ENCODE data around the gene TMEM37.

The TMEM37 gene

DNA sequence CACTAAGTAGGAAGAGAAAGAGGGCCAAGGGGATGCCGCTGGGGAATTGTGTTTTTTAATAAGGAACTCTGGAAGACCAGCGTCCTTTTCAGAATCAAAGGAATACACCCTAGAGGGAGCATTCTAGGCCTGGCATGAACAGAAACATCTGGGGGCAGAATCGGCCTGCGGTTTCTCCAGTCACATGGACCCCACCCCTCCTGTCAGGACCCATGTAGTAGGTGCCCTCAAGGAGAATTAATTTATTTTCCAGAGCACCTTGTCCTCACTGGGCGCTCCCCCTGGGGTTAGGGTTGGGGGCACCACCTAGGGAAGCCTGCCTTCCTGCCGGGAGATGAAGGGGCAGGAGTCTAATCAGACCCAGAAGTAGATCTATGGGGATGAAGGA lies 44.2 kb downstream of the TMEM37 start:
- no peaks in the 10 kb centered on the region for H3K9me3 ChIP-seq (ENCODE audit: low read length)
- H2AFZ ChIP-seq (ENCODE audit: low read depth, low read length) = no peak overlapping the region
- no peaks in the 10 kb centered on the region for H3K4me1 ChIP-seq (ENCODE audit: insufficient read depth, low read length)
- H3K36me3 ChIP-seq (ENCODE audit: insufficient read depth, low read length) = no peaks in the 10 kb centered on the region
- H3K4me3 ChIP-seq (ENCODE audit: low read length) = no peak overlapping the region
- peaks cover under 1% of the 10 kb centered on the region for H3K27me3 ChIP-seq (ENCODE audit: insufficient read depth, low read length)

DNA sequence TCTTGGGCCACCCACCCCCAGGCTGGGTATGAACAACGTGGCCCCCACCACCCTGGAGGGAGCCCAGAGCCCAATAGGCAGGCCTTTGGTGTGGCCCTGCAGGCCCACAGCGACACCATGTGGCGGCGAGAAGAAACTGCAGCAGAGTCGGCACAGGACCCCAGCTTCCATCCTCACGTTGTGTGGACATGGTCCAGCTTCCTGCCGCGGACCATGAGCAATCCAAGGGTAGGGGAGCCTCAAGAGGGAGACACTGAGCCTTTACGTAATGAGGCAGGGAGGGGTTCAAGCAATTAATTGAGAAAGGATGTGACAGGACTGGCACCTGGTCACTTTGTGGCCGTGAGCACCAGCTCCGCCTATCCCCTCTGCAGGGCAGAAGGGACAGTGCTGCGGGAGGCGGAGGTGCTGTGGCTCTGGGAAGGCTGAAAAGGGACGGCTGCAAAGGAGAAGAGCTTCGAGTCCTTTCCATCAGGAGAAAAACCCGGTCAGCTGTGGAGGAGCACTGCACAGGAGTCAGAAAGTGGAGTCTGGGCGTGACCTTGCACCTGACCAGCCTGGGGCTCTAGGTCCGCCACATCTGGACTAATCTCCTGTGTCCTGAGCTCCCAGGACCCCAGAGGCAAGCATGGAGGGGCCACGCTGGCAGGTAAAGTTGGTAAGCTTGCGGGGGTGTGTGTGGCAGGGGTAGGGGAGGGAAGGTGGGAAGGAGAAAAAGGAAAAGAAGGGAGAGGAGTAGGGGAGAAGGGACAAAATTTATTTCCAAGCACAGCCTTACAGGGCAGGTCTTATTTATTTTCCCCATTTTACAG lies 44.9 kb downstream of the TMEM37 start:
- Histone ChIP-seq H3K27me3 (ENCODE audit: insufficient read depth, low read length) (peaks cover 4% of the 10 kb centered on the region), H3K4me3 (ENCODE audit: low read length) (no peak overlapping the region), H3K9me3 (ENCODE audit: low read length) (no peaks in the 10 kb centered on the region), H2AFZ (ENCODE audit: low read depth, low read length) (no peak overlapping the region), H3K36me3 (ENCODE audit: insufficient read depth, low read length) (no peaks in the 10 kb centered on the region), H3K4me1 (ENCODE audit: insufficient read depth, low read length) (no peaks in the 10 kb centered on the region)

DNA sequence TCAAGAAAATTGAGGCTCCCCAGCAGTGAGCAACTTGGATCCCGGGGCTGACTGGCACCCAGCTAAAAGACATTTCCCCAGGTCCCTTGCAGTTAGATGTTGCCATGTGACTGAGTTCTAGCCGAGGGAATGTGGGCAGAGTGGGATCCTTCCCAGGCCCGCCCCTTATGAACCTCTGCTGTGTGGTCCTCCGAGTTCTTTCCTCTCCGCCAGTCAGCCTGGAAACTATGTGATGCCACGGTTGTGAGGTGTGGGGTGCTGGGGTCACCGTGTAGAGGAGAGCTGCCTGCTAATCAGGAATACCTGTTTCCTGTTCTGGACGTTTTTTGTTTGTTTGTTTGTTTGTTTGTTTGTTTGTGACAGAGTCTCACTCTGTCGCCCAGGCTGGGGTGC lies 45.5 kb downstream of the TMEM37 start:
- H3K27me3 ChIP-seq (ENCODE audit: insufficient read depth, low read length) = peaks cover 4% of the 10 kb centered on the region
- no peaks in the 10 kb centered on the region for H3K4me1 ChIP-seq (ENCODE audit: insufficient read depth, low read length)
- H3K4me3 ChIP-seq (ENCODE audit: low read length) = no peak overlapping the region
- H3K9me3 ChIP-seq (ENCODE audit: low read length) = no peaks in the 10 kb centered on the region
- no peaks in the 10 kb centered on the region for H3K36me3 ChIP-seq (ENCODE audit: insufficient read depth, low read length)
- no peak overlapping the region for H2AFZ ChIP-seq (ENCODE audit: low read depth, low read length)

DNA sequence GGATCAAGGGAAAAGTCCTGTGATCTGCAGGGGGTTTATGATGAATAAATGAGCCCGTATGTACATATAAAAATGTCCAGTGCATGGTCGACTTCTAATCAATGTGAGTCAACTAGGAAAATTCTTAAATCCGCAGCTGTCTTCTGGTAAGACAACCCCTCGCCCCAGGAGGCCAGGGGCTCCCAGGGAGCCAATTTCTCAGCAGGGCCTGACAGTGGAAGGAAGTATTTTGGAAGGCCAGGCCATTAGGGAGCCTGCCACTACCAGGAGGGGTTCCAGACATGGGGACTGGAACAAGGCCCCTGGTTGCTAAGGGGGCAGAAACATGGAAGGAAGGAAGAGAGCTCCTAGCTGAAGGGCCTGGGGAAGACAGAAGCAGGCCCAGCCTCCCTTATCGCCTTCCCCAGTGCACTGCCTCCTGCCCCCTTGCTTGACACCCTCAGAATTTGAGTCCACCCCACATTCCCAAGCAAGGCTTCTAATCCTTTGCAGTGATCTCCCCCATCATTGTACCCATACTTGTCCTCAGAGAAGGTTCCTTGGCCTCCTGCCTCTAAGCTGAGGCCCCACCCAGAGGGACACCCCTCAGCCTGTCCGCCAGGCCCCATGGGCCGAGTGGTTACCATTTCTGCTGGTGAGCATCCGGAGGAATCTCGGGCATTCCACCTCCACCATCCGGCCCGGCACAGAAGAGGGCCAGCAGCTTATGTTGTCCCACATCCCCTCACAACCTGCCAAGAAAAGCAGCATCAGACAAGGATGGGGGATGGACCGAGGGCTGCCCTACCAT lies 46.7 kb downstream of the TMEM37 start:
- Histone ChIP-seq H3K36me3 (ENCODE audit: insufficient read depth, low read length) (no peaks in the 10 kb centered on the region), H2AFZ (ENCODE audit: low read depth, low read length) (no peak overlapping the region), H3K4me3 (ENCODE audit: low read length) (no peak overlapping the region), H3K4me1 (ENCODE audit: insufficient read depth, low read length) (no peaks in the 10 kb centered on the region), H3K27me3 (ENCODE audit: insufficient read depth, low read length) (peaks cover 4% of the 10 kb centered on the region), H3K9me3 (ENCODE audit: low read length) (no peaks in the 10 kb centered on the region)

DNA sequence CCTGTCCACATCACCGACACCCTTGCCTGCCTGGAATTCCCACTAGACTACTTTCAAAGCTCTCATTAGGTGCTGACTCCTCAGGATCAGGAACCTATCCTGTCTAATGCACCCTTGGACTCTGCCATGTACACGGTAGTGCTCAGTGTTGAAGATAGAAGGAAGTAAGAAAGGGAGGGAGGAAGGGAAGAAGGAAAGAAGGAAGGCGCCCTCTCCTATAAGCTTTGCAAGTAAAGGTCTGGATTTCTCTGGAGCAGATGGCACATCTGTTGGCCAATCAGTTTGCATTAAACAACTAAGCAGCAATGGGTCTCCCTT lies 47.3 kb downstream of the TMEM37 start:
- Histone ChIP-seq H3K4me1 (ENCODE audit: insufficient read depth, low read length) (no peaks in the 10 kb centered on the region), H3K4me3 (ENCODE audit: low read length) (no peak overlapping the region), H3K9me3 (ENCODE audit: low read length) (no peaks in the 10 kb centered on the region), H2AFZ (ENCODE audit: low read depth, low read length) (no peak overlapping the region), H3K36me3 (ENCODE audit: insufficient read depth, low read length) (no peaks in the 10 kb centered on the region), H3K27me3 (ENCODE audit: insufficient read depth, low read length) (peaks cover 4% of the 10 kb centered on the region)

DNA sequence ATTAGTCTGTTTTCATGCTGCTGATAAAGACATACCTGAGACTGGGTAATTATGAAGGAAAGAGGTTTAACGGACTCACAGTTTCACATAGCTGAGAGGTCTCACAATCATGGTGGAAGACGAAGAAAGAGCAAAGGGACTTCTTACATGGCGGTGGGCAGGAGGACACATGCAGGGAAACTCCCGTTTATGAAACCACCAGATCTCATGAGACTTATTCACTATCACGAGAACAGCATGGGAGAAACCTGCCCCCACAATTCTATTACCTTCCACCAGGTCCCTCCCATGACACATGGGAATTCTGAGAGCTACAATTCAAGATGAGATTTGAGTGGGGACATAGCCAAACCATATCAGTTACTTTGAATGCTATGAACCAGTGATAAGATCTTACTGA lies 48.5 kb downstream of the TMEM37 start:
- H3K27me3 ChIP-seq (ENCODE audit: insufficient read depth, low read length) = peaks cover 4% of the 10 kb centered on the region

DNA sequence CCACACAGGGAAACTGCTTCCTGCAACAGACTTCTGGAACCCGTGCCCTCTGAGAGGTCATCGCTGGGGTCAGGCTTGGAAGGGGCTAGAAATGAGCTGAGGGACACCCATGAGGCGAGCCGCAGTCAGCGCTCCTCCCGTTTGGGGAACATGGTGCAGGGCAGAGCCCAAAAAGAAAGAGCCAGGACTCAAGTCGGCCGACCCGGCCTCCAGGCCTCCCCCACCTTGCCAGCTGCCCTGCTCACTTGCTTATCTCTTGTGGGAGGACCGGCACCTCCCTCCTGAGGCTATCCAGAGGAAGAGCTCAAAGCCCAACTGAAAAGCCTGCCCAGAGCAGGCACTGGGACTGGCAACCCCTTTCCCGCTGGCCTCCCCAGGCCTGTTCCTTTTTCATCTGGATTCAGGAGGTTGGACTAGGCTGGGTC lies 49.1 kb downstream of the TMEM37 start:
- peaks cover 4% of the 10 kb centered on the region for H3K27me3 ChIP-seq (ENCODE audit: insufficient read depth, low read length)
- H3K36me3 ChIP-seq (ENCODE audit: insufficient read depth, low read length) = no peaks in the 10 kb centered on the region
- no peaks in the 10 kb centered on the region for H3K9me3 ChIP-seq (ENCODE audit: low read length)
- no peak overlapping the region for H2AFZ ChIP-seq (ENCODE audit: low read depth, low read length)
- H3K4me3 ChIP-seq (ENCODE audit: low read length) = no peak overlapping the region
- no peaks in the 10 kb centered on the region for H3K4me1 ChIP-seq (ENCODE audit: insufficient read depth, low read length)

More for the DNA sequence above, 48.5 kb downstream of the TMEM37 start:
- Histone ChIP-seq H3K4me1 (ENCODE audit: insufficient read depth, low read length) (no peaks in the 10 kb centered on the region), H3K4me3 (ENCODE audit: low read length) (no peak overlapping the region), H3K36me3 (ENCODE audit: insufficient read depth, low read length) (no peaks in the 10 kb centered on the region), H3K9me3 (ENCODE audit: low read length) (no peaks in the 10 kb centered on the region), H2AFZ (ENCODE audit: low read depth, low read length) (no peak overlapping the region)

DNA sequence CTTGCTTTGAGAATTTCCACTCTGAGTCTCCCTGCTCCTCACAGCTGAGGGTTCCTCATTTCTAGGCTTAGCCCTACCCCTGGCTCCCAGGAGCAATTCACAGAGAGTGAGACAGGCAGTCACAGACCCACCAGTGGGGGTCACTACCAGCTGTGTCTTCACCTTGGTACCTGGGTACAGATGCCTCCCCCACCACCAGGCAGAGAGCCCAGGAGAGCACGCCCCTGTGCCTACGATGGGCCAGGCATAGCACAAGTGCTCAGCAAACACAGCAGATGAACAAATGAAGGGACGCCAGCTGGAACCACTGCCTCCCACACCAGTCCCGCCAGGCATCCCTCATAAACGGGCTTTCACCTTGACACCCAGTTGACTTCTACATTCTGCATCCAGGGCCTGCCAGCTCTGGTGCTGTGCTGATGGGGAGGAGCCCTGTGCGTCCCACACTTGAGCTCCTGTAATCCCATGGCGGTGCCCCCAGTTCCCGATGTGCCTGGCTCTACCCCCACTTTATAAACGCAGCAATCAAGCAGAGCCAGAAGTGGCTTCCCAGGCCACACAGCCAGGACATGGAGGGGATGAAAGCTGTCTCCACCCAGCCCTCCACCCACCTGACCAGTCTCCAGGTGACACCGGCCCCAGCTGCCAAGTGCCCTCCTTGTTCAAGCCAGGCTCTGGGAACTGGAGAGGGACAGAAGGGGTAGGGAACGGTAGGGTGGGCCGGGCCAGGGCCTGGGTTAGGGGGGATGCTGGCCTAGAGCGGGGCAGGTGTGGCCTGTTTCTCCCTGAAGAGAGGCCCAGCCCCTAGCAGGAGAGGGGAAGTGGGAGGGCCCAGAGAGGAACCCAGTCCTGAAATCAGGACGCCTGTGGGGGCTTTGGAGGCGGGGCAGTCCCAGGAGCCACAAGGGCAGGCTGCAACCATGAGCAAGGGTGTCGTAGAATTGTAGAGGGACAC lies 50.1 kb downstream of the TMEM37 start:
- Histone ChIP-seq H3K27me3 (ENCODE audit: insufficient read depth, low read length) (peaks cover 7% of the 10 kb centered on the region), H3K4me1 (ENCODE audit: insufficient read depth, low read length) (no peaks in the 10 kb centered on the region), H3K9me3 (ENCODE audit: low read length) (no peaks in the 10 kb centered on the region), H2AFZ (ENCODE audit: low read depth, low read length) (no peak overlapping the region), H3K36me3 (ENCODE audit: insufficient read depth, low read length) (no peaks in the 10 kb centered on the region), H3K4me3 (ENCODE audit: low read length) (no peak overlapping the region)

DNA sequence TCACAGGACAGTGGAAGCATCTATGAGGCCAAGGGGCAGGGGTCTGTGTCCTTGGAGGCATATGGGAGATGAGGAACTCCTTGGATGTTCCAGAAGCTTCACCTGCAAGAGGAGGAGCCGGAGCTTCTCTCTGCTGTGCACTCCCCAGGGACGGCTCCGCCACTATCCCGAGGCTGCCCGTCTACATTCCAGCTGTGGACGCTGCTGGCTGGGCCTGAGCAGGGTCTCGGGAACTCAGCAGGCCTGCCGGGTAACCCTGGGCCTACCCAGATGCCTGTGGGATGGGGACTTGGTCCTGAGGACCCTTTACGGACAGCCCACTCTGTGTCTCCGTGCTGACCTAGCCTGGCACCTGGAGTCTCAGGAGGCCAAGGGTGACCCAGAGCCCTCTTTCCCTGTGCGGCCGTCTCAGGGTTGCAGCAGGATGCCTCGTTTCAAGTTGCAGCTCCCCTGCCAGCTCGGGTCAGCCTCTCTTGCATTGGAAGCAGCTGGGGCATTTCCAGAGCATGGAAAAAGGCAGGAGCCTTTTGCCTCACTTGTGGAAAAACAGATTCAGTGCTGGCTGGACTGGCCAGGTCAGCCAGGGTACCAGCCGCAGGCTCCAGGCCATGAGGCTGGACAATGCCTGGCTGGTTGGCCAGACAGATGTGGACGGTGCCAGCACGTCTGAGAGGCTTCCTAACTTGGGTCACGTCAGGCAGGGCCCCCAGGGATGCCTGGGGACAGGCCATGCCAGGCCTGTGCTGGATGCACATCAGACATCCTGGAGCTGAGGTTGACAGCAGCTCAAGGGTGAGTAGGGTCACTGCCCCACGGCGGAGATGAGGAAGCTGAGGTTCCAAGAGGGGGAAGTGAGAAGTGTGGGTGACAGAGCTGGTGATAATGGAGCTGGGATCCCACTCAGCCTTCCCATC lies 51.1 kb downstream of the TMEM37 start:
- H3K4me1 ChIP-seq (ENCODE audit: insufficient read depth, low read length) = no peaks in the 10 kb centered on the region
- peaks cover 7% of the 10 kb centered on the region for H3K27me3 ChIP-seq (ENCODE audit: insufficient read depth, low read length)
- H3K36me3 ChIP-seq (ENCODE audit: insufficient read depth, low read length) = no peaks in the 10 kb centered on the region
- no peak overlapping the region for H2AFZ ChIP-seq (ENCODE audit: low read depth, low read length)
- no peak overlapping the region for H3K4me3 ChIP-seq (ENCODE audit: low read length)
- no peaks in the 10 kb centered on the region for H3K9me3 ChIP-seq (ENCODE audit: low read length)

DNA sequence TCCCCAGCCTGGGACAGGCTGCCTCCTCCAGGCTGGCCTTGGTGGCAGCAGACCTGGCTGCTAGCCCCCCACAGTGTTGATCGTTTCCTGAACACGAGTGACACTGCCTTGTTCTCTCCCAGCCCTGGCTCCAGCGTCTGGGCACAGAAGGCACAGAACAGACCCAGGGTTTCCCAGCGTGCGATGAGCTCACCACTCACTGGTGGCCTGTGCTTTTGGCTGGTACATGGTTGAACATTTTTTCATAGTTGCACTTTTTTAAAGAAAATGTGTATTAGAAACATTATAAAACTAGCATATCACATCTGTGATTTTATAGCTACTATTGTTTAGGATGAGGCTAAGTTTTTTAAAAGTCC lies 51.7 kb downstream of the TMEM37 start:
- H3K36me3 ChIP-seq (ENCODE audit: insufficient read depth, low read length) = no peaks in the 10 kb centered on the region
- peaks cover 7% of the 10 kb centered on the region for H3K27me3 ChIP-seq (ENCODE audit: insufficient read depth, low read length)
- H3K4me1 ChIP-seq (ENCODE audit: insufficient read depth, low read length) = no peaks in the 10 kb centered on the region
- H3K4me3 ChIP-seq (ENCODE audit: low read length) = no peak overlapping the region
- no peaks in the 10 kb centered on the region for H3K9me3 ChIP-seq (ENCODE audit: low read length)
- H2AFZ ChIP-seq (ENCODE audit: low read depth, low read length) = no peak overlapping the region

DNA sequence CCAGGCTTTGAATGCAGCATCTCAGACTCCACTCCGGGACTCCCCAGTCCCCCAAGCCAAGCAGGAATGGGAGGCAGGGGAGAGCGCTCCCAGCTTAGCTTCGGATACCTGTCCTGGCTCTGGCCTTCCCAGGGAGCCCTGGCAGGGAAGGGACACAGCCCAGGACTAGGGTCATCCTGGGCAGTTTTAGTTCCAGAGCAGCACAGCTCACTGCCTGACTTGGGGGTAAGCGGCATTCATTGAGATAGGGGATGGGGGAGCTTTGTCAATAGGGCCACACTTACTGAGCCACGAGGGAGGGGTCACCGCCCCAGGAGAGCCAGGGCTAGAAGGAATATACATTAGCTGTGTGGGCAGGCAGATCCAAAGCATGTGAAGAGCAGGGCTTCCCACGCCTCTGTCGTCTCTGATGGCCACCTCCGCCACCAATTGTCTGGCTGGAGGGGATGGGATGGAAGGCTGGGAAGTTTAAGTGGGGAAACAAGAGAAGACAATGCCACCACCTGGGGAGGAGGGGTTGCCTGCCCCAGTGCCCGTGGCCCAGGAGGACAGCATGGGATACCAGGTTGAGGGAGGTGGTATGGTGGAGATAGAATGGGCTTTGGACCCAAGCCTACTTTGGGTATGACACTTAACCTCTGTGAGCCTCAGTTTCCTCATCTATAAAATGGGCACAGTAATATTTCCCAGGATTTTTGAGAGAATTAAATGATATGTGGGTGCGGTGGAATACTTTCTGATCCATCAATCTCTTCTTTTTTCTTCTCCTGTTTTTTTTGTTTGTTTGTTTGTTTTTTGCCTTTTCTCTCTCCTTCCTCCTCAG lies 52.5 kb downstream of the TMEM37 start:
- no peaks in the 10 kb centered on the region for H3K36me3 ChIP-seq (ENCODE audit: insufficient read depth, low read length)
- H3K4me3 ChIP-seq (ENCODE audit: low read length) = no peak overlapping the region
- H3K27me3 ChIP-seq (ENCODE audit: insufficient read depth, low read length) = peaks cover 9% of the 10 kb centered on the region
- H3K4me1 ChIP-seq (ENCODE audit: insufficient read depth, low read length) = no peaks in the 10 kb centered on the region
- no peak overlapping the region for H2AFZ ChIP-seq (ENCODE audit: low read depth, low read length)
- no peaks in the 10 kb centered on the region for H3K9me3 ChIP-seq (ENCODE audit: low read length)

DNA sequence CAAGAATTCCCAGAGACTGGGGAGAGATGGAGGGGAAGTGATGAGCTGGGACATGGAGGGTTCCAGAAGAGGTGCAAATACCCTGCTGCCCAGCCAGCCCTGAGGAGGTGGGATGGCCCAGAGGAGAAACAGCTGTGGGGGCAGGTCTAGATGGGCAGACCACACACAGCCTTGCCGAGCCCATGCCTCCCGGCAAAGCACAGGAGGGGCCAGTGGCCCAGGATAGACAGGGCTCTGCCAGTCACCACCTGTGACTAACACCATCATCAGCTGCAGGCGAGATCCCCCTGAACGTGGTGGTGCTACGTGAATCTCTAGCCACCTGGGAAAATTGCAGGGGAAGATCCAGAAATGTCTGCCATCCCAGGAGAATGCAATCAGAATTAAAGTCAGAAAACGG lies 53.2 kb downstream of the TMEM37 start:
- Histone ChIP-seq H3K36me3 (ENCODE audit: insufficient read depth, low read length) (no peaks in the 10 kb centered on the region), H3K9me3 (ENCODE audit: low read length) (no peaks in the 10 kb centered on the region), H2AFZ (ENCODE audit: low read depth, low read length) (no peak overlapping the region), H3K4me1 (ENCODE audit: insufficient read depth, low read length) (no peaks in the 10 kb centered on the region), H3K4me3 (ENCODE audit: low read length) (no peak overlapping the region), H3K27me3 (ENCODE audit: insufficient read depth, low read length) (peaks cover 9% of the 10 kb centered on the region)
